HG02798 (cell line): Measurements from ENCODE around the gene PRKCG.

ENCODE experiments used
- ATAC-seq: cut with Tn5 transposase; IDR thresholded peaks from one replicate; pipeline ENCODE4 v1.9.1; 2021; ENCODE audit warnings: mild to moderate bottlenecking; ENCODE audit not compliant: unreplicated experiment, poor library complexity

Gene PRKCG

GRCh38 chr19:53870485-53870844 lies 11.5 kb upstream of the PRKCG start:
- ATAC-seq = no peak

GRCh38 chr19:53871454-53871853 lies 10.5 kb upstream of the PRKCG start:
- ATAC-seq = no peak

- no peak for ATAC-seq
Measured at GRCh38 chr19:53872762-53873161, 9.2 kb upstream of the PRKCG start.

- no peak for ATAC-seq
Measured at GRCh38 chr19:53873773-53874605, 8.0 kb upstream of the PRKCG start.

- no peak for ATAC-seq
Measured at GRCh38 chr19:53874606-53874990, 7.4 kb upstream of the PRKCG start.

GRCh38 chr19:53875602-53876325 lies 6.2 kb upstream of the PRKCG start:
- no peak for ATAC-seq

GRCh38 chr19:53876651-53877224 lies 5.3 kb upstream of the PRKCG start:
- ATAC-seq = no peak

- ATAC-seq = no peak
Measured at GRCh38 chr19:53877361-53877766, 4.6 kb upstream of the PRKCG start.

GRCh38 chr19:53878776-53879139 lies 3.2 kb upstream of the PRKCG start:
- no peak for ATAC-seq

- ATAC-seq = peak; percentile 81
Measured at GRCh38 chr19:53879140-53880081, 2.6 kb upstream of the PRKCG start.

- no peak for ATAC-seq
Measured at GRCh38 chr19:53880711-53881481, 1.1 kb upstream of the PRKCG start.

- no peak for ATAC-seq
Measured at GRCh38 chr19:53882391-53883050, 524 bp downstream of the PRKCG start.

- no peak for ATAC-seq
Measured at GRCh38 chr19:53883231-53883661, 1.2 kb downstream of the PRKCG start.

- no peak for ATAC-seq
Measured at GRCh38 chr19:53883741-53884140, 1.7 kb downstream of the PRKCG start.

- no peak for ATAC-seq
Measured at GRCh38 chr19:53884256-53884655, 2.3 kb downstream of the PRKCG start.

- ATAC-seq = no peak
Measured at GRCh38 chr19:53885036-53885435, 3.0 kb downstream of the PRKCG start.

- no peak for ATAC-seq
Measured at GRCh38 chr19:53892301-53892980, 10.4 kb downstream of the PRKCG start.

GRCh38 chr19:53892981-53893325 lies 11.0 kb downstream of the PRKCG start:
- ATAC-seq = no peak

GRCh38 chr19:53894707-53895106 lies 12.7 kb downstream of the PRKCG start:
- ATAC-seq = no peak
